ENCODE results near the gene AGER.

- TF ChIP-seq, protein P1, sequence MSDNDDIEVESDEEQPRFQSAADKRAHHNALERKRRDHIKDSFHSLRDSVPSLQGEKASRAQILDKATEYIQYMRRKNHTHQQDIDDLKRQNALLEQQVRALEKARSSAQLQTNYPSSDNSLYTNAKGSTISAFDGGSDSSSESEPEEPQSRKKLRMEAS (IDR thresholded peaks at IDR 0.05), result no peak
- no peak for TF ChIP-seq POLR2A (IDR thresholded peaks at IDR 0.05; ENCODE audit: low read length)
- no peak for TF ChIP-seq RAD21 (conservative IDR thresholded peaks at IDR 0.05 in 1 of 2, IDR thresholded peaks at IDR 0.05 in 1 of 2)
- TF ChIP-seq TP53 (CRISPR knock-in tag; IDR thresholded peaks at IDR 0.05), result no peak
- TF ChIP-seq RFX5 (IDR thresholded peaks at IDR 0.05), result no peak
- TF ChIP-seq CTCF (IDR thresholded peaks at IDR 0.05), result no peak
- no peak for TF ChIP-seq HMGXB4 (CRISPR knock-in tag; IDR thresholded peaks at IDR 0.05; ENCODE audit: borderline replicate concordance)
- TF ChIP-seq MAZ (IDR thresholded peaks at IDR 0.05; ENCODE audit: borderline replicate concordance, low read depth, low read length), result no peak
- no peak for TF ChIP-seq REST (IDR thresholded peaks at IDR 0.05)
- TF ChIP-seq JUN (IDR thresholded peaks at IDR 0.05), result no peak
- no peak for TF ChIP-seq ESRRA (IDR thresholded peaks at IDR 0.05; ENCODE audit: borderline replicate concordance, low read length)
- TF ChIP-seq KDM1A (IDR thresholded peaks at IDR 0.05; ENCODE audit: low read depth), result no peak
- no peak for TF ChIP-seq SREBF2 (IDR thresholded peaks at IDR 0.05)
Measured at GRCh38 chr6:32167154-32167760, 16.8 kb downstream of the AGER start.

All from A549 (cell line).